CD4-positive, alpha-beta T cell (primary cell): ENCODE data around the gene NTMT2. TPM values are rescaled to one million over a fixed set of nuclear protein-coding genes. Genes with fewer than 3 reads are reported as not detected.

Source experiments
- ATAC-seq: fragments of 200-7000 bp; cut with Tn5 transposase; one replicate; pipeline ENCODE4 v1.10.0; 2022; ENCODE audit warnings: mild to moderate bottlenecking; ENCODE audit not compliant: poor library complexity
- CTCF ChIA-PET: fragments of 350-600 bp; sonication (Branson Sonifier 250); formaldehyde crosslinking; loops from one replicate; lab custom pipeline; 2021; ENCODE audit warnings: antibody characterized with exemption, inconsistent platforms; lab: Charles Lee
- POLR2A ChIA-PET: fragments of 350-600 bp; sonication (Branson Sonifier 250); formaldehyde crosslinking; loops from one replicate; lab custom pipeline; 2021; ENCODE audit warnings: antibody characterized with exemption, inconsistent platforms; lab: Charles Lee
- DNase-seq, 14 experiments: peaks; one replicate each; pipeline ENCODE4 v3.0.0-alpha.2; 2013 to 2020; ENCODE audit warnings: mixed read lengths in 2 of 14
- H3K27ac ChIP-seq, 2 donors: one replicate each; pipeline versions ENCODE4 v1.5.1 to v1.7.0; 2013; ENCODE audit warnings: low read length in 2 of 2, low read depth in 1 of 2, mild to moderate bottlenecking in 1 of 2
- H3K27me3 ChIP-seq, 2 experiments: 1 replicate in 1 of 2; 2 replicates in 1 of 2; pipeline versions ENCODE4 v1.6.1 to v1.7.0; 2013; ENCODE audit warnings: low read length in 2 of 2, control low read depth in 1 of 2, mild to moderate bottlenecking in 1 of 2, moderate library complexity in 1 of 2; ENCODE audit not compliant: insufficient read depth in 2 of 2, control insufficient read depth in 1 of 2
- H3K36me3 ChIP-seq: one replicate; pipeline ENCODE4 v1.6.1; 2013; ENCODE audit warnings: low read length, control low read depth; ENCODE audit not compliant: insufficient read depth
- H3K4me1 ChIP-seq: one replicate; pipeline ENCODE4 v1.6.1; 2013; ENCODE audit warnings: low read length, control low read depth; ENCODE audit not compliant: insufficient read depth
- H3K4me3 ChIP-seq: one replicate; pipeline ENCODE4 v1.5.1; 2013; ENCODE audit warnings: mild to moderate bottlenecking, low read length, moderate library complexity
- H3K9me3 ChIP-seq, 2 experiments: 1 replicate in 1 of 2; 2 replicates in 1 of 2; pipeline versions ENCODE4 v1.6.1 to v1.7.0; 2013; ENCODE audit warnings: low read length in 2 of 2, mild to moderate bottlenecking in 2 of 2, control low read depth in 1 of 2, moderate library complexity in 1 of 2; ENCODE audit not compliant: control insufficient read depth in 1 of 2, insufficient read depth in 1 of 2
- H3K27ac Mint-ChIP-seq: one replicate; pipeline ENCODE4 v1.8.0; 2020; ENCODE audit warnings: mixed read lengths
- H3K27me3 Mint-ChIP-seq: one replicate; pipeline ENCODE4 v1.8.0; 2021; ENCODE audit warnings: mixed read lengths
- H3K36me3 Mint-ChIP-seq: one replicate; pipeline ENCODE4 v1.8.0; 2021; ENCODE audit warnings: low read depth, mixed read lengths
- H3K4me1 Mint-ChIP-seq: one replicate; pipeline ENCODE4 v1.8.0; 2021; ENCODE audit warnings: low read depth, mixed read lengths
- H3K4me3 Mint-ChIP-seq: one replicate; pipeline ENCODE4 v1.8.0; 2020; ENCODE audit warnings: mild to moderate bottlenecking, mixed read lengths
- H3K9me3 Mint-ChIP-seq: one replicate; pipeline ENCODE4 v1.8.0; 2020; ENCODE audit warnings: mixed read lengths
- intact Hi-C, 2 experiments: fragments of 100-400 bp; cut with DNase I in 1 of 2; cut with micrococcal nuclease in 1 of 2; formaldehyde crosslinking; loops; one replicate each; pipeline versions ENCODE4 v1.15.1 to v1.9.0; 2023 to 2025; cut with DNase I, micrococcal nuclease
- total RNA-seq, 174 experiments: library from RNA in 2 of 174; stranded (reverse) in 2 of 174; gene quantifications; one replicate each; pipeline ENCODE4 v1.2.3 and lab custom pipeline; 2021 to 2026
- TF ChIP-seq, protein P1 (sequence below): fragments of 200-600 bp; IDR thresholded peaks from one replicate; pipeline ENCODE4 v1.8.0; 2022; ENCODE audit warnings: antibody characterized with exemption, mild to moderate bottlenecking

Gene NTMT2
- total RNA-seq, 2 experiments from 2014 or later: not detected

DNA sequence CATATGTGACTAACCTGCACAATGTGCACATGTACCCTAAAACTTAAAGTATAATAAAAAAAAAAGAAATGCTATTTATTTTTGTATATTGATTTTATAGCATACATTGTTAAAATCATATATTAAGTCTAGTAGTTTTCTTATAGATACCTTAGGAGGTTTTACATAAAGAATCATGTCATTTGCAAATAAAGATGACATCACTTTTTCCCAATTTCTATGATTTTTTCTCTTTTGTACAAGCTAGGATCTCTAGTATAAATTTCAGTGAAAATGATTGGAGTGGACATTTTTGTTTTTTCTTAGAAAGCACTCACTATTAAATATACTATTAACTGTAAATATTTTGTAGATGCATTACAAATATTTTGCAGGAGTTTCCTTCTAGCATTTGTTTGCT, 20.5 kb upstream of the NTMT2 start:
- Mint-ChIP-seq H3K27me3 (peaks cover 8% of the 10 kb centered on the region), H3K4me1 (no peaks in the 10 kb centered on the region)

GRCh38 chr1:170126696-170127095, 19.1 kb upstream of the NTMT2 start:
- DNase-seq (no peak), ATAC-seq (no peak)
- no peaks in the 10 kb centered on the region for H3K36me3 ChIP-seq
- Mint-ChIP-seq H3K27ac (no peak overlapping the region), H3K27me3 (peaks cover 16% of the 10 kb centered on the region), H3K4me1 (no peaks in the 10 kb centered on the region), H3K36me3 (no peaks in the 10 kb centered on the region), H3K9me3 (peaks cover 10% of the 10 kb centered on the region), H3K4me3 (no peak overlapping the region)
- TF ChIP-seq, protein P1, sequence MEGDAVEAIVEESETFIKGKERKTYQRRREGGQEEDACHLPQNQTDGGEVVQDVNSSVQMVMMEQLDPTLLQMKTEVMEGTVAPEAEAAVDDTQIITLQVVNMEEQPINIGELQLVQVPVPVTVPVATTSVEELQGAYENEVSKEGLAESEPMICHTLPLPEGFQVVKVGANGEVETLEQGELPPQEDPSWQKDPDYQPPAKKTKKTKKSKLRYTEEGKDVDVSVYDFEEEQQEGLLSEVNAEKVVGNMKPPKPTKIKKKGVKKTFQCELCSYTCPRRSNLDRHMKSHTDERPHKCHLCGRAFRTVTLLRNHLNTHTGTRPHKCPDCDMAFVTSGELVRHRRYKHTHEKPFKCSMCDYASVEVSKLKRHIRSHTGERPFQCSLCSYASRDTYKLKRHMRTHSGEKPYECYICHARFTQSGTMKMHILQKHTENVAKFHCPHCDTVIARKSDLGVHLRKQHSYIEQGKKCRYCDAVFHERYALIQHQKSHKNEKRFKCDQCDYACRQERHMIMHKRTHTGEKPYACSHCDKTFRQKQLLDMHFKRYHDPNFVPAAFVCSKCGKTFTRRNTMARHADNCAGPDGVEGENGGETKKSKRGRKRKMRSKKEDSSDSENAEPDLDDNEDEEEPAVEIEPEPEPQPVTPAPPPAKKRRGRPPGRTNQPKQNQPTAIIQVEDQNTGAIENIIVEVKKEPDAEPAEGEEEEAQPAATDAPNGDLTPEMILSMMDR: no peak
- no peaks in the 10 kb centered on the region for H3K4me1 ChIP-seq
- intact Hi-C loops: no loop called here
- no peak overlapping the region for H3K4me3 ChIP-seq
- CTCF ChIA-PET: no interaction called here
- peaks cover 0 to 8% of the 10 kb centered on the region in 2 experiments for H3K9me3 ChIP-seq
- no peak overlapping the region for H3K27ac ChIP-seq
- H3K27me3 ChIP-seq: no peaks in the 10 kb centered on the region
- POLR2A ChIA-PET: no interaction called here

More for the DNA sequence above, 20.5 kb upstream of the NTMT2 start:
- POLR2A ChIA-PET: no interaction called here
- Histone ChIP-seq H3K27ac (no peak overlapping the region), H3K27me3 (no peaks in the 10 kb centered on the region), H3K4me3 (no peak overlapping the region), H3K4me1 (no peaks in the 10 kb centered on the region), H3K36me3 (no peaks in the 10 kb centered on the region), H3K9me3 (peaks cover 0 to 8% of the 10 kb centered on the region in 2 experiments)
- DNase-seq: no peak
- no peak overlapping the region for H3K27ac Mint-ChIP-seq
- CTCF ChIA-PET: no interaction called here
- H3K4me3 Mint-ChIP-seq: no peak overlapping the region
- H3K9me3 Mint-ChIP-seq: peaks cover 10% of the 10 kb centered on the region
- H3K36me3 Mint-ChIP-seq: no peaks in the 10 kb centered on the region
- intact Hi-C loops: no loop called here
- TF ChIP-seq, protein P1: no peak
- no peak for ATAC-seq

DNA sequence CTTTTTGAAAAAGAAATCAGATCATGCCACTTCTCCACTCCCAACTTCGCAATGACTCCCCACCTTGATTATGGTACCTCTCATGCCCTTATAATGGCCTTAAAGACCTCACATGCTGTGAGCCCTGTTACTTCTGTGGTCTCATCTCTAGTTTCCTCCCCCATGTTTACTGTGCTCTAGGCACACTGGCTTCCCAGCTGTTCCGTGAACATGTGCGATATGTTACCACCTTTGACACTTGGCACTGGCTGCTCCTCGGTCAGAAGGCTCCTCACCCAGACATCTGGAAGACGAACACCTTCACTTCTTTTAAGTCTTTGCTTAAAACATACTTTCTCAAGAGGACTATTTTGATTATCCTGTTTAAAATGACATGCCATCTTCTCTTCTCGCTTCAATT, 14.3 kb upstream of the NTMT2 start:
- Mint-ChIP-seq H3K36me3 (no peaks in the 10 kb centered on the region), H3K27me3 (peaks cover 8% of the 10 kb centered on the region), H3K27ac (no peak overlapping the region), H3K4me1 (no peaks in the 10 kb centered on the region), H3K4me3 (no peak overlapping the region), H3K9me3 (no peaks in the 10 kb centered on the region)
- DNase-seq (no peak), ATAC-seq (no peak)
- Histone ChIP-seq H3K4me3 (no peak overlapping the region), H3K27ac (no peak overlapping the region), H3K4me1 (no peaks in the 10 kb centered on the region), H3K36me3 (no peaks in the 10 kb centered on the region), H3K9me3 (no peaks in the 10 kb centered on the region), H3K27me3 (no peaks in the 10 kb centered on the region)
- ChIA-PET CTCF (no interaction called here), POLR2A (no interaction called here)
- intact Hi-C loops: no loop called here
- TF ChIP-seq, protein P1: no peak
